DOHH2 (cell line): ENCODE measurements around the gene PITPNC1.

Experiments
- H3F3A ChIP-seq: fragments of 200-600 bp; sonication (generic), shearing (Covaris generic); 2 replicates; pipeline ENCODE4 v1.6.0; 2016; ENCODE audit warnings: antibody characterized with exemption, mild to moderate bottlenecking; ENCODE audit not compliant: control insufficient read depth, insufficient read depth
- H3K27ac ChIP-seq: fragments of 200-600 bp; sonication (generic); 2 replicates; pipeline ENCODE4 v1.5.1; 2014; ENCODE audit warnings: low read depth, mild to moderate bottlenecking, low read length, moderate library complexity
- H3K27me3 ChIP-seq: fragments of 200-600 bp; sonication (generic); 2 replicates; pipeline ENCODE4 v1.6.1; 2014; ENCODE audit warnings: mild to moderate bottlenecking, low read length, mixed read lengths; ENCODE audit not compliant: control insufficient read depth
- H3K36me3 ChIP-seq: fragments of 200-600 bp; sonication (generic); 2 replicates; pipeline ENCODE4 v1.6.1; 2014; ENCODE audit warnings: mild to moderate bottlenecking, low read length, moderate library complexity, mixed read lengths; ENCODE audit not compliant: control insufficient read depth
- H3K4me1 ChIP-seq: fragments of 200-600 bp; sonication (generic); 2 replicates; pipeline ENCODE4 v1.6.1; 2014; ENCODE audit warnings: mild to moderate bottlenecking, low read length, mixed read lengths; ENCODE audit not compliant: control insufficient read depth
- H3K4me2 ChIP-seq: fragments of 200-600 bp; sonication (generic); 2 replicates; pipeline ENCODE4 v1.6.0; 2014; ENCODE audit warnings: mild to moderate bottlenecking, low read length, moderate library complexity
- H3K4me3 ChIP-seq: fragments of 200-600 bp; sonication (generic); 2 replicates; pipeline ENCODE4 v1.5.1; 2014; ENCODE audit warnings: mild to moderate bottlenecking, low read length, mixed read lengths
- H3K79me2 ChIP-seq: fragments of 200-600 bp; sonication (generic); 2 replicates; pipeline ENCODE4 v1.6.1; 2014; ENCODE audit warnings: mild to moderate bottlenecking, low read length, mixed read lengths; ENCODE audit not compliant: control insufficient read depth
- H3K9me2 ChIP-seq: fragments of 200-600 bp; sonication (generic); replicated peaks from 2 replicates; pipeline ENCODE4 v1.6.1; 2014; ENCODE audit warnings: mild to moderate bottlenecking, low read length, mixed read lengths; ENCODE audit not compliant: control insufficient read depth
- H3K9me3 ChIP-seq: fragments of 200-600 bp; sonication (generic); 2 replicates; pipeline ENCODE4 v1.6.1; 2014; ENCODE audit warnings: antibody characterized with exemption, low read length, mixed read lengths; ENCODE audit not compliant: control insufficient read depth, insufficient read depth
- H4K20me1 ChIP-seq: fragments of 200-600 bp; sonication (generic); 2 replicates; pipeline ENCODE4 v1.6.0; 2014; ENCODE audit warnings: low read depth, mild to moderate bottlenecking, antibody characterized with exemption, low read length, moderate library complexity; ENCODE audit not compliant: control insufficient read depth, insufficient read depth
- EZH2phosphoT487 ChIP-seq: fragments of 200-600 bp; sonication (generic); IDR thresholded peaks from 2 replicates; pipeline ENCODE4 v1.6.1; 2017; ENCODE audit warnings: borderline replicate concordance, mild to moderate bottlenecking, antibody characterized with exemption, low read length, moderate library complexity, mixed read lengths
- TF ChIP-seq, protein P1 (sequence below): fragments of 200-600 bp; sonication (generic); IDR thresholded peaks from one replicate; pipeline ENCODE4 v1.5.1; 2014; ENCODE audit warnings: antibody characterized with exemption, mild to moderate bottlenecking, low read depth, low read length; ENCODE audit not compliant: poor library complexity, severe bottlenecking

The PITPNC1 gene

DNA sequence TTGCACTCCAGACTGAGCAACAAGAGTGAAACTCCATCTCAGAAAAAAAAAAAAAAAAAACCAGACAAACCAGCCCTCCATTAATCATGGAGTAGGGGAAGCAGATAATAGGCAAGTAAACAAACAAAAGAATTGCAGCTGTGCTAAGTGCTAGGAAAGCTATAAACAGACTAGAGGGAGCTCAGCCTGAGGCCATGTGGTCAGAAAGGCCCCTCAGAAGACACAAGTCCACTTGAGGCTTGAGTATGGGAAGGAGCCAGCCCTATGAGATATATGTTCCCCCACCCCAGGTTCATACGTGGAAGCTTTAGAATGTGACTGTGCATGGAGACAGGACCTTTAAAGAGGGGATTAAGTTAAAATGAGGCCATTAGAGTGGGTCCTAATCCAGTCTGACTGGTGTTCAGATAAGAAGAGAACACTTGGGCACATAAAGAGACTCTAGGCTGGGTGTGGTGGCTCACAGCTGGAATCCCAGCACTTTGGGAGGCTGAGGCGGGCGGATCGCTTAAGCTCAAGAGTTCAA, 208.1 kb downstream of the PITPNC1 start:
- Histone ChIP-seq H3K79me2 (no peaks in the 10 kb centered on the region), H3K9me2 (no peaks in the 10 kb centered on the region), H4K20me1 (no peaks in the 10 kb centered on the region), H3K4me2 (no peak overlapping the region), H3K4me3 (no peak overlapping the region), H3K27me3 (no peaks in the 10 kb centered on the region), H3K36me3 (no peaks in the 10 kb centered on the region), H3F3A (no peaks in the 10 kb centered on the region), H3K9me3 (no peaks in the 10 kb centered on the region), H3K27ac (no peak overlapping the region), H3K4me1 (peaks cover 7% of the 10 kb centered on the region)
- TF ChIP-seq, protein P1, sequence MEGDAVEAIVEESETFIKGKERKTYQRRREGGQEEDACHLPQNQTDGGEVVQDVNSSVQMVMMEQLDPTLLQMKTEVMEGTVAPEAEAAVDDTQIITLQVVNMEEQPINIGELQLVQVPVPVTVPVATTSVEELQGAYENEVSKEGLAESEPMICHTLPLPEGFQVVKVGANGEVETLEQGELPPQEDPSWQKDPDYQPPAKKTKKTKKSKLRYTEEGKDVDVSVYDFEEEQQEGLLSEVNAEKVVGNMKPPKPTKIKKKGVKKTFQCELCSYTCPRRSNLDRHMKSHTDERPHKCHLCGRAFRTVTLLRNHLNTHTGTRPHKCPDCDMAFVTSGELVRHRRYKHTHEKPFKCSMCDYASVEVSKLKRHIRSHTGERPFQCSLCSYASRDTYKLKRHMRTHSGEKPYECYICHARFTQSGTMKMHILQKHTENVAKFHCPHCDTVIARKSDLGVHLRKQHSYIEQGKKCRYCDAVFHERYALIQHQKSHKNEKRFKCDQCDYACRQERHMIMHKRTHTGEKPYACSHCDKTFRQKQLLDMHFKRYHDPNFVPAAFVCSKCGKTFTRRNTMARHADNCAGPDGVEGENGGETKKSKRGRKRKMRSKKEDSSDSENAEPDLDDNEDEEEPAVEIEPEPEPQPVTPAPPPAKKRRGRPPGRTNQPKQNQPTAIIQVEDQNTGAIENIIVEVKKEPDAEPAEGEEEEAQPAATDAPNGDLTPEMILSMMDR = no peak
- no peak for TF ChIP-seq EZH2phosphoT487

- Histone ChIP-seq H3K4me2 (no peak overlapping the region), H3K4me3 (no peak overlapping the region), H3K9me2 (no peaks in the 10 kb centered on the region), H3K4me1 (peaks cover 3% of the 10 kb centered on the region; the same call in 1 of the 2 replicates), H3F3A (no peaks in the 10 kb centered on the region), H3K9me3 (no peaks in the 10 kb centered on the region), H3K27me3 (no peaks in the 10 kb centered on the region), H3K27ac (no peak overlapping the region), H4K20me1 (no peaks in the 10 kb centered on the region), H3K36me3 (no peaks in the 10 kb centered on the region), H3K79me2 (no peaks in the 10 kb centered on the region)
- TF ChIP-seq, protein P1 = no peak
- TF ChIP-seq EZH2phosphoT487 = no peak
Observed at GRCh38 chr17:67588326-67588725, 211.2 kb downstream of the PITPNC1 start.

DNA sequence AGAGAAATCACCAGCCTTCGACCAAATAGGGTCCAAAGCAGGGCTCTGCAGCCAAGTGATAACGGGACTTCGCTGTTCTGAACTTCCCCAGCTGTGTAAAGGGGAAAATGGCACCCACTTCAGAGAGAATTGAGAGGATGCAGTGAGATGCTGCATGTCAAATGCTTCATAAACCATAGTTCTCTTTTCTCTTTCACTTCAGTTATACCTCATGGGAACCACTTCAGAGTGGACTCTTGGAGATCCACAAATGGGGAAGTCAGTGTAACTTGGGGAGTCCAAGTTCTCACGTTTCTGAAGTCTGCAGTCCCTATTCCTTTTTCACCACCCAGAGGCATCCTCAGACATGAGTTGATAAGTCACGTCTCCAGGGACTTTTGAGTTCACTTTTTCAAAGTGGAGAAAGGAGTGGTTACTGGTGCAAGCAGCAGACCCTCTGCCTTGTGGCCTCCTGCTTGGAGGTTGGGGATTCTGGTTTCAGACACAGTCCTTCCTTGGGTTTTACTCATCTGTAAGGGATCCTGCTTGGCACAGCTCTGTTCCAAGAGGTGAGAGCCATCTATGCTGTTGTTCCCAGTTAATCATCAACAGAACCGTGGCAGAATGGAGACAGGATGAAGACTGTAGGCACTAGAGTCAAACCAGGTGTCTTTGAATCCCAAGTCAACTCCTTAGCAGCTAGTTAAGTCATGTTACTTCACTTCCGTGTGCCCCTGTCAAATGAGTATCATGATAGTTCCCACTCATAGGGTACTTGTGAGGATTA, 217.2 kb downstream of the PITPNC1 start:
- TF ChIP-seq, protein P1 = no peak
- no peak for TF ChIP-seq EZH2phosphoT487

More for the DNA sequence above, 217.2 kb downstream of the PITPNC1 start:
- Histone ChIP-seq H3K27ac (no peak overlapping the region), H3F3A (no peaks in the 10 kb centered on the region), H4K20me1 (no peaks in the 10 kb centered on the region), H3K27me3 (no peaks in the 10 kb centered on the region), H3K4me1 (no peaks in the 10 kb centered on the region), H3K36me3 (no peaks in the 10 kb centered on the region), H3K9me2 (no peaks in the 10 kb centered on the region), H3K4me2 (no peak overlapping the region), H3K4me3 (no peak overlapping the region), H3K9me3 (no peaks in the 10 kb centered on the region), H3K79me2 (no peaks in the 10 kb centered on the region)
